GM12892 (cell line): ENCODE data around the gene ARHGAP12.

Experiments used
- POLR2A ChIP-seq: IDR thresholded peaks from 2 replicates; pipeline ENCODE4 v1.6.1; 2011; ENCODE audit warnings: low read depth, low read length, control low read depth
- POLR2AphosphoS5 ChIP-seq: IDR thresholded peaks from 2 replicates; pipeline ENCODE4 v1.6.1; 2011; ENCODE audit warnings: low read depth, low read length, control low read depth
- TAF1 ChIP-seq: IDR thresholded peaks from 2 replicates; pipeline ENCODE4 v1.6.1; 2011; ENCODE audit warnings: low read depth, mild to moderate bottlenecking, control low read depth, low read length, borderline replicate concordance

GRCh38 chr10:31803606-31804351 is 124.9 kb downstream of the ARHGAP12 start:
- no peak for TF ChIP-seq POLR2A
- TF ChIP-seq TAF1, result no peak
- TF ChIP-seq POLR2AphosphoS5, result no peak
